ENCODE results near the gene PDE4D.

PDE4D gene

DNA sequence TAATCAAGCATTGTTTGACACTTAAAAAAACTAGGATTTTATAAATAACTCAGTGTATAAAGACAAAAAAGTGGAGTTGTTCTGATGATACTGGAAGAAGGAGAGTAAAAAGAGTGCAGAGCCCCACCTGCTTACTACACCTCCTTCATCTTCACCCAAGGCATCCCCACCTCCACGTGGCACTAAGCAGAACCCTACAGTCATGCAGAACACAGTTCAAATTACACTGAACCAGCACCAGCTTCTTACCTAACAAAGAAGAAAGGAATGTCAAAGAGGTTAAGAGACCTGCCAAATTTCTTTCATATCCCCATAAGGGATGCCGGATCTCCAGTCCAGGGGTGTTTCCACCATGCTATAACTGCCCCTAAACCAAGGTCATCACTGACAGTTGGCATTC is 55.5 kb downstream of the PDE4D start:
- no peak for DNase-seq

DNA sequence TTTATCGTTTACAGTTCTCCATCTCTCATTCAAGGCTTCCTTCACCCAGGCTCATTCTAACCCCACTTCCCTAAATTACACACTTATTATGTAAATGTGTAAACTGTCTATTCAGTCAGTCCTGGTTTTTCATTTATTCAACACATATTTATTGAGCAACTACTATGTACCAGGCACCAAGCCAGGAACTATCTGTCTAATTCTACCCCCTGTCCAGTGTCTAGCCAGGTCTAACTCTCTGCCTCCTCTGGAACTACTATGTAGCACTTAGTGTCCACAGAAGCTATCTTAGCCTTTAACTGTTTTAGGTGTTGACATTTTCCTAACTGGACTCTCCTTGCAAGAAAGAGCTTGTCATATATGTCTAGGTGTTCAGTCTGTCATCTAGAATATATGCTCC is 56.5 kb downstream of the PDE4D start:
- no peak for DNase-seq

DNA sequence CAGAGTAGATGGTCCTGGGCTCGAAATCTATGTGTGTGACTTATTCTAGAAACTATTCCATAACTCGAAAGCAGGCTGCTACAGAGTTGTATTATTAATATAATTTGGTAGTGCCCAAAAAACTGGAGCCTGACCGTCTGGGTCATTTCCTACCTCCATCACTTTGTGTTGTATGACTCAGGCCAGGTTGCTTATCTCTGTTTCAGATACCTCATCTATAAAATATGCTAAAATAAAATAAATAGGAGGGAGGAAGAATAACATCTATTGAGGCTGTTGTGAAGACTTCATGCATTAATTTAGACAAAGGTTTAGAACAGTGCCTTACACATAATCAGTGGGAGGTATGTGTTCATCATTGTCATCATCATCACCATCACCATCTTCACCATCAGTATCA is 57.7 kb downstream of the PDE4D start:
- no peak for DNase-seq

DNA sequence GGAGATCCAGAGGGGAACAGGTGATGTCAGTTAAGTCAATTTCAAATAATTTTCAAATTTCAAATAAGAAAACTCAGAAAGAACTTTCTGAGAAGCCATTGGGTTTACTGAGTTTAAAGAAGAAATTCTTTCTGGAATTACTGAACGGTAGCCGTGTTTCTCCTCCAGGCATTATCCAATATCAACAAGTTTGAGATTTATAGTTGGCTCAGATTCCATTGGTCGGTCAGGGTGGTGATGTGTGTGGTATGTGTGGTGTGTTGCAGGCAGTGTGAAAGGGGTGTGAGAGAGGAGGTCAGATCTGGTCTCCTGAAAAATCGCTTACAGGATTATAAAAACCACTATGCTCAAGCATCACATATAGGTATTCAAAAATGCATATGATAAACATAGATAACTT is 60.1 kb downstream of the PDE4D start:
- no peak for DNase-seq

DNA sequence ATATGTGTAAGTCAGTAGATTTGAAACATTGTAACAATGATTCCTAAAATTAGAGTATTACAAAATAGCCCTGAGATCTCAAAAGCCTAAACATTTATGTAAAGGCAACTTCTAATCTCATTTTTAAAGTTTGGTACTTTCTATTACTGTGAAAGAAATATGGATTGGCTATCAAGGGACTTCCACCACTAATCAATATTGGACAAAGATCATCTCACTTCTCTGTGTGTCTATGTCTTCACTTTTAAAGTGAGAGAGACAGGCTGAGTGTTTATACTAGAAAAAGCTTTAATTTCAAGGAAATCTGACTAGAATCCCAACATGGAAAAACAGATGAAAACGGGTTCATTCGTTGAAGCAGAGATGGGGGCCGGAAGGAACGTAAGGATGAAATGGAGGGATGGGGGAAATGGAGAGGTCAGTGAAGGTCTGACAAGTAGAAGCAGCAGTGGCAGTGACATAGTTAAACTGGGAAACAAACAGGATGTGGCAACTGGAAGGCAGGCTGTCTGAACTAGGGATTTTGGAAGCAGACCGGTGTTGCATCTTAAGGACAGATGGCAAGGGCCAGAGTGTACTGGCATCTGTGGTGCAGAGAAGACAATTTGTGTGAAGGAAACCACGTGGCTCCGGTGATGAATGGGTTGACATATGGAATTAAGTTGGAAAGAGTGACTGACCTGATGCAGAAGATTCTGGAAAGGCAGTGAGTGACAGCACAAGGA is 60.8 kb downstream of the PDE4D start:
- DNase-seq = no peak

DNA sequence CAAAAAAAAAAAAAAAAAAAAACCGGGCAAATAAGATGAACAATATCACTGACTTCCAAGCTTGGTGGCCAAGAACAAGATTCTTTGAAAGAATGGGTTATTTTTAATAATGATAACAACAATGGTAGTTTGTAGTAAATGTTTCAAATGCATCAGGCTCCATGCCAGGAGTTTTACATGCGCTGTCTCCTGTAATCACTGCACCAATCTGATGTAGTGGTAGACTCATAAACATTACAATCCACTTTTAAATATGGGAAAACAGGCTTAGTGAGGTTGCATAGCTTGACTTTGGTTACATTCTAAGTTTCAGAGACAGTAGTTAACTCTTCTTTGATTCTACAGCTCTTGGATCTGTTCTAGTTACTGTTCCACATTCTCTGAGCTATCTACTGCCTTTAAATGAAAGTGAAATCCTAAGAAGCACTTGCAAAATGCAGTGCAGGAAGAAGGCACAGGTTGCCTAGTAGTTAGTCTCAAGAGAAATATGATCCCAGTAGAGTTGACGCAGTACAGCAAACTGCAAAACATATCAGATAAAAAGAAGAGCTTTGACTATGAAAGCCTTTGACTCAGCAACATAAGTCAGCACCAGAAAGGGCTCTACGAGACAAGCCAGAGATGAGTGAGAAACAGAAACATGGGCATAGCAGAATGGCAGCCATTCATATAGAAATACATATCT is 62.1 kb downstream of the PDE4D start:
- no peak for DNase-seq

DNA sequence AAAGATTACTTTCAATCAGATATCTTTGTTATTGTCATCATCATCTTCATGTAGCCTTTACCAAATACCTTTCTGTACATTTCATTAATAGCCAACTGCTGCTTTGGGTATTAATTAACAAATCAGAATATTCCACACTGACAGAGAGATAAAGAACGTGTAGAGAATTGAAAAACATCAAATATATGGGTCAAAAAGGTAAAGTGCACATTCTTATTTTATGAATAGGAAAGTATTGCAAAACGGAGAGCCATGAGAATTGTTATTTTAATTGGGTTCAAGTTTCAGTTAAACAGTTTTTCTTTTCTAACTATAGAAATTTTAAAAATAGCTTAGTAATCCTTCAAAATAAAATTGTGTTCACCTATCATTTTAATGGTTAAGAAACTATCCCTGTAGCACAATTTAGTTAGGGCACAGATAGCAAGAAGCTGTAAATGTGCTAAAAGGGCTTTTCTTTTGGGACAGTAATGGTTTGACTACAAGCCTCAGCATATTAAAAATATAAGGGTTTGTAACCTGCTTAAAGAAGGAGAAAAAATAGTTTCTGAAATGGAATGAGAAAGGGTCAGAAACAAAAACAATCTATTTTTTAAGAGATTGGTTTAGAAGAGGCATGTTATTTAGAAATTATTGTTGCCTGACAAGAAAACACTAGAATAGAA is 62.9 kb downstream of the PDE4D start:
- no peak for DNase-seq

DNA sequence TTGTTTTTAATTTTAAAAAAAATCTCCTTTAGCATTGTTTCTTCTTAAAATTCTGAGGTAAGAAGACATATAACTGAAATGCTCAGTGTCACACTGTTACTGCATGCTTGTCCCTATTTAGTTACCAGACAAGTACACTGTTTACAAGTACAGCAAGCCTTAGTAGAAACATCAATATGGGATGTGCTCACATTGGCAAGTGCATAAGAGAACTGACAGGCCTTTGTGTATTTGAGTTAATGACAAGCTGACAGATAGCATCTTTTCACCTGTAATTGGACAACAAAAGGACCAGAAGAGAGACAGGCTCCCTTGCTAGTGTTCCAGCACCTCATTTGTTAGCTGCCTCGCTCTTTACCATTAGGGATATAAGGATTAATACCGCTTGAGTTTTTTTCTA is 63.6 kb downstream of the PDE4D start:
- DNase-seq = no peak

DNA sequence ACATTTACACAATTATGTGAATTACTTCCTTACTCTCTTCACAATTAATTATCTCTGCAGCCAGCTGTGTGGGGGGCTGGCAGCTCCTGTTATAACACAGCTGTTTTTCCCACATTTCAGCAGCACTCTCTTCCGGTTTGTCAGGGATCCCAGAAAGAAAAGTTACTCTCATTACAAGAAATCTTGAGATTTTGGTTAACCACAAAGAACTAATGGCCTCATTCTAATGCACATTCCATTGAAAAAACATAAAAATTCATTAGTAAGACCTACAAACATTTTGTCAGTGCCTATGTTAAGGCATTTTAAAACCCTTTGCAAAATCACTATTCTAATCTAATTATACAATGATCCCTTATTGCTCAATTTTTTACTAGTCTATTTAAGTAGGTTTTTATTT is 64.1 kb downstream of the PDE4D start:
- no peak for DNase-seq

DNA sequence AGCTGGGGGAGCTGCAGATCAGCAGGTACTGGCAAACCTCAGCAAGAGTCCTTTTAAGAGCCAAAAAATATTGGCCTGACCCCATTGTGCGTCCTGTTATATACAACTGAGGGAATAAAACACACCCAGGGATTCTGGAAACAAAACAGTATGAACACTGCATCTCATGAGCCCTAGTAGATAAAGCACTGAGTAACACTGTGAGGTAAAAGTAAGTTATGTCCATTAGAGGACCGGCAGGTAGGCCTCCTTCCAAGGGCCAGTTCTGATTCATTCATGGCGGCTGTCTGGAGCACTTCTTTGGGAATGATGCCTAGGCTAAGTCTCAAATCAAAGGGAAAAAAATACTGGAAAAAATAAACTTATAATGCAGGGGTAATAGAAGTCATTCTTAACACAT is 64.9 kb downstream of the PDE4D start:
- no peak for DNase-seq

DNA sequence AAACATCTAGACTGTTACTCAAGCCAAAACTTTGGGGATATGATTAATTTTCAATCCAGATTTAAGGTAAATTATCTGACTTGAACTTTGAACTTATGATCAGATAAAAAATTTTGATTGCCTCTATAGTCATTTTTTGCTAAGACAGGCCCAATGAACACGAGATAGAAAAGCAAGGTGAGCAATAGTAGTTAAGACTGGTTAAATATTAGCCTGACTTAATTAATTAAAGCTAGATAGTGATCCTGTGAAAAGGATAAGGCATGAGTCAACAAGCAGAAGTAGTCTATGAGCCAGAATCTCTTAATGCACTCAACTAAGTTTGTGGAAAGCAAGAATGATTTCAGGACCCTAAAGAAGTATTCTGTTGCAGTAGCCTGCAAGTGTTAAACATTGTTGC is 66.5 kb downstream of the PDE4D start:
- DNase-seq = no peak

DNA sequence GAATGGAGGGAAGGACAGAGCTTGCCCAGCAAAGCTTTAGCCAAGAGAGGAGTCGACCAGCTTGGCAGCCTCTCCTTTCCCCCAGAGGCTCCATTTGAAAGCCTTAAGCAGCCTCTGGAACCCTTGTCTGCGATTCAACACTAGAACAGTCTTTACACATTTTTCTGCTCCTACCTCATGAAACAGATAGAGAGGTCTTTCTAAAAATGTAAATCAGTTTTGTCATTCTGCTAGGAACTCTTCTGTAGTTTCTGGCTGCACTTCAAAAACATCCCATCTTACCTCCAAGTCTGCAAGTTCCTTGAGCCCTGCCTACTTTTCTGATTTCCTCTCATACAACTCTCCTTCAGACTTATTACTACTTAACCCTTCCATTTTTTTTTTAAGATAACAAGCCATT is 70.1 kb downstream of the PDE4D start:
- no peak for DNase-seq

DNA sequence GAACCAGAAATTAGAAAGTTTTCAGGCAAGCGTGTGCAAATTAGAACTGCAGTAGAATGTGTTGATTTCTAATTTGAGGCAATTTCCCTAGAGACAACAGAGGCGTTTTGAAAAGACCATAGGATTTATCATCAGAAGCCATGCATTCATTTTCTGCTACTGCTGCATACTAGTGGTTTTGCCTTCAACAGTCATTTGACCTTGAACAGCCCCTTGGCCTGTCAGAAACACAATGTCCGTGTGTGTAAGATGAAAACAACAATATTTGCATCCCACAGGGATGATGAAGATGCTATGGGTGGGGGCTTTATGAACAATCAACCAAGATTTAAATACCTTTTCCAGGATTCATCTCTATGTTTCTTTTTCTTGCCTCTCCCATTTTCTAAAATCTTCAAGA is 73.7 kb downstream of the PDE4D start:
- DNase-seq = no peak

DNA sequence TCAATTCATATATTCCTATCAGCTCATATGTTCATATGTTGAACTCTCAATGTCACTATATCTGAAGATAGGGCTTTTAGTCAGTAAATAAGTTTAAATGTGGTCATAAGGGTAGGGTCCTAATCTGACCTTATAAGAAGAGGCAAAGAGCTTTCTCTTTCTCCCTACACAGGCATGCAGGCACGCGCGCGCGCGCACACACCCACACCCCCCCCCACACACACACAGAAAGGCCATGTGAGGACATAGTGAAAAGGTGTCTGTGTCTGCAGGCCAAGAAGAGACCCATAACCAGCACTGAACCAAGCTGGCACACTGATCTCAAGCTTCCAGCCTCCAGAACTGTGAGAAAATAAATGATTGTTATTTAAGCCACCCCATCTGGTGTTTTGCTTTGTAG is 76.0 kb downstream of the PDE4D start:
- DNase-seq = no peak

DNA sequence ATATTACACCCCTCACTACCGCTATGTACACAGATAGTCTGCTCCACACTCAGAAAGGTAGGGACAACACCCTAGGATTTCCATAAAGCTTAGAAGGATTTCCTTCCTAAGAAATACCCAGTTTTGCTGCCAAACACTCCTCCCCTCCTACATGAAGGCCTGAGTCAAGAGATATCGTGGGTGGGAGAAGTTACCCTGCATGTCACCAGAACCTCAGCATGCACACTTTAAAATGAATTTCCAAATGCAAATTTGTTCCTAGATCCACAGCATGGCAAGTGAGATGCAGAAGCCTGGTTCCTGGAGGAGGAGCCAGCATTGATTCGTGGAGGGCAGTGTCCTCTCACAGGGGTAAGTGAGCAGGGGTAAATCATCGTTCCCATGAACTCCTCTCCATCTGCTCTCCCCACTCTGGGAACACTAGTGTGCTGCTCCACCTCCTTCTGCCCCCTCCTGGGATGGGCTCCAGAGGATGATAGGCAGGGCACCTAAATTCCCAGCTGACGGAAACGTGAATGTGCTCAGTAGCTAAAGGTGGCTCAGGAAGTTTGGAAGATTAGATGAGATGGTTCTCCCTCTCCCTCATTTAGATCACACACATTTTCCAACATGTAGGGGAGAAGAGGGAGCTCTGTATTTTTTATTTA is 76.7 kb downstream of the PDE4D start:
- no peak for DNase-seq

DNA sequence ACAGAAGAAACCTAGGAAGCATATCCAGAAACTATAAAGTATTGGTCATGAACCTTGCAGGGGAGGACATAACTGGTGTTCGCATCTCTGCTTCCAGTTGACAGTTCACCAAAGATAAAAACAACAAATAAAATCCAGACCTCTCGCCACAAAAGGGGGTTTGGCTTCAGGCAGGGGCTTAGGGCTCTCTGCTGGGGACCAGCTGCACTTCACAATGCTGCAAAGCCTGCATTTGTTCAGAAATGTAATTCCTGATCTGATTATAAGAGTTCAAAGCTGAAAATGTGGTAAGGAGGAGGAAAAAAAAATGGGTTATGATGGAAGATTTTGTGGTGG is 79.0 kb downstream of the PDE4D start:
- DNase-seq = no peak

DNA sequence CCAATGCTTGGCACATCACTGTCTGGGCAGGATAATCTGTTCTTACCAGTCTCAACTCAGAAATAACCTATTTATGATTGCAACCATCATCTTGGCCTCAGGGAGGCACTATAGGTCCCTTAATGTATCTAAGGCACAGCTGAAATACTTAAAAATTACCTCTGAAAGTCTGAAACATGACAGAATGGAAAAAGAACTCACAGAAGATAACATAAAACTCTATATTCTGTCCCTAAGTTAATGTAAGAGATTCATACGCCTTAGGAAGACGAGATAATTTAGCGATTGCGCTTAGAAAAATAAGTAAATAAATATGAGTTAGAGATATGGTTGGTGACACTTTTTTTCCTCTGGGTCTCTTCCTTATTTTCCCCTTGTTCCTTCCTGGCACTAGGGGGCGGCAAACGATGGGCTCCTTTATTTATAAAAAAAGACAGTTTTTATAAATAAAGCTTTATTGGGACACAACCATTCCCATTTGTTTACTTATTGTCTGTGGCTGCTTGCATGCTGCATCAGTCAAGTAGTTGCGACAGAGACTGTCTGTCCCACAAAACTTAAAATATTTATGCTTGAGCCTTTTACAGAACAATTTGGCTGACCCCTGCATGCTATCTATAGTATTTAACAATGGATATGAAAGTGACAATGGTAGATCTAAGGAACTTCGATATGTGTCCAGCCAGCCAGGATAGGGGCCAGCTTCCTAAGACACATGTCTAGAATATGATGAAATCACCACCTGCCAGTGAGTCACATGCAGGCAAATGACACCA is 79.6 kb downstream of the PDE4D start:
- DNase-seq = no peak

DNA sequence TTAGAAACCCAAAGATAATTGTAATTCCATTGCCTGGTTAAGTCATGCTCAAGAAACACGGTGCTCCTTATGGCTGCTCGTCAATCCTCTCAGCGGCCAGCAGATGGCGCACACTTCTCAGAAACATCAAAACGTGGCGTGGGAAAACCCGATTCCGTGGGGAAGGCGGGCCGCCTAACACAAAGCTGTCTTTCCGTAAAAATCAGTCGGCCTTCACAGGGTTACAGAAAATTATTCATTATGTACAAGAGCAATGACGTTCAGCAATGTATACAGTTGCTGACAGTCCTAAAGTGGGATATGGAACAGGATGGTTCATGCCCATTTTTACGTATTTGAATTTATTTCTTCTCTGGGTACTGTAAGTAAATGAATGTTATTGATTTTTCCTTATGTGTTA is 83.5 kb downstream of the PDE4D start:
- DNase-seq = peak; percentile 47

DNA sequence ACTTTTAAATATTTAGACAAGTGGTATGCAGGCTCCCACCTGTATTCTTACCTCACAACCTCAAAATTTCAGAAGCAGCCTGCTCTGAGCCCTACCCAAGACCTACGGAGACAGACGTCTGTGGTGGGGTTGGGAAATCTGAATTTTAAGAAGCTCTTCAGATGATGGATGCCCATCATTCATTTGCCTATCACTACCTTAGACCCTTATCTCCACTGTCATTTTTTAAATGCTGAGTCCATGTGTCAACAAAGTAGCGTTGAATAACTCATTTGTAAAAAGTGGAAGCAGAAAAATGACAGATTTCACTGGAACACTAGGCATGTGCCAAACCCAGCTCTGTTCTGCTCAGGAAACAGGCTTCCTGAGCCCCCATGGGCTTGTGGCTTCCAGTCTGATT is 85.7 kb downstream of the PDE4D start:
- no peak for DNase-seq

DNA sequence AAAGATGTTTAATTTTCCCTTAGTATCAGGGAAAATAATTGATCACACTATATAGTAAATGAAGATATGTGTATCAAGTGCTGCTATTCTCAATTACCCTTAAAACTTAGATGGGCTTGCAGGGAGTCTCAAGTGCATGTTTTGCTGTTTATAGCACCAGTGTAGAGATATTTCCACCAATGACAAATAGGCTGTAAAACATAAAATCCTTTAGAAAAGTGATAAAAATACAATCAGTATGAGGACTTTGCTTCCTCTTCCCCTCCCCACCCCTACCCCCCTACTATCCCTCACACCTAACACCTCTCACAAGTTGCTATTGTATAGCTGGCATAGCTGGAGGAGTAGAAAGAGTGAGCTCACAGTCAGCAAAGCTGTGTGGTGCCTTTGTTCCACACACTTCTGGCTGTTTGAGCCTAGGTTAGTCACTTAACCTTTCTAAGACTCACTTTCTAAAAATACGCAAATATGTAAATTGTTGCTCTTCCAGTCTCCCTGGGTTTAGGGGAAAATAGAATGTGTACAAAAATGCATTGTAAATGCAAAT is 93.1 kb downstream of the PDE4D start:
- DNase-seq = no peak

DNA sequence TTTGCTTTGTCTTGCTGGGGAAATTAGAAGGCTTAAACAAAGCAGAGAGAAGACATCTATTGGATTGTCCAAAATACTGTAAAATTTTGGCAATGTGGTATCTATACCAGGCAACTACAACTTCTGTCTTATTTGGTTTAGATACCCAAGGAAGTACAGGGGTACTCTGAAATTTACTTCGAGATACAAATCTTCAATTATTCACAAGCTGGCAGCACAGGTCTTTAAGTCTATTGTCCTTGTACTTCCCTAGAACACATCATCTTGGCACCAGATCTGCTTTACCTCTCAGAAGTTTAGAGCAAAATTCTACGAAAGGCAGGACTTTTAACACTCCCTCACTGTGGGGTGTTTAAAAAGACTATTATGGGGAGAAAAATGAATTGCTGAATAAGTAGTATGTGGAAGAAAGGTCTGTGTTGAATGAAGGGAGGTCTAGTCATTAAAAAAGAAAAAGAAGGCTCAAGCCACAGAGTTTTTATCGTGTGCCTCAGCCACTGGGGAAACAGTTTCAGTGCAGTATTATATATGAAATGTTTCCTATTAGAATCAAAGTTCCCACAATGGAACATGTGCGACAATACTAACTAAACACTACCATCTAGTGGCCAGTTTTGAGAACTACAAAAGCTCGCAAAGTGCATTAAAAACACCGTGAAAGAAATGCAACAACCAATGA is 93.7 kb downstream of the PDE4D start:
- DNase-seq = no peak

Data from T-helper 9 cell (primary cell).